DMS153 (cell line): ENCODE data around the gene PABPC3.

ENCODE experiments used
- DNase-seq: peaks from one replicate; lab custom pipeline; 2025; lab: John Stamatoyannopoulos, UW

The PABPC3 gene

DNA sequence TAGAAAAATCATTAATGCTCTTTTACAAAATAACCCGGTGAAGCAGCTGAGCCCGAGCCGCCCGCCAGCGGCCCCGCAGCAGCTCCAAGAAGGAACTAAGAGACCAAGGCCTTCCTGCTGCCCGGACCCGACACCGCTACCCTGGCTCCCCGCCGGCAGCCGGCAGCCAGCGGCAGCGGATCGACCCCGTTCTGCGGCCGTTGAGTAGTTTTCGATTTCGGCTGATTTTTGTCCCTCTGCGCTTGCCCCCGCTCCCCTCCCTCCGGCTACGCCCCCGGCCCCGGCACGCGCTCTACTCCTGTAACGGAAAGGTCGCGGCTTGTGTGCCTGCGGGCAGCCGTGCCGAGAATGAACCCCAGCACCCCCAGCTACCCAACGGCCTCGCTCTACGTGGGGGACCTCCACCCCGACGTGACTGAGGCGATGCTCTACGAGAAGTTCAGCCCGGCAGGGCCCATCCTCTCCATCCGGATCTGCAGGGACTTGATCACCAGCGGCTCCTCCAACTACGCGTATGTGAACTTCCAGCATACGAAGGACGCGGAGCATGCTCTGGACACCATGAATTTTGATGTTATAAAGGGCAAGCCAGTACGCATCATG lies at the start of gene PABPC3:
TSS of gene PABPC3 (plus strand) at position 286 of the 603 bp plus-strand sequence. CDS start at position 349, 63 bp downstream.
- no peak for DNase-seq

- no peak for DNase-seq
These were observed 49.5 kb upstream of the PABPC3 start for GRCh38 chr13:25046274-25046984.

- peak; percentile 2 for DNase-seq
These were observed 48.9 kb upstream of the PABPC3 start for GRCh38 chr13:25046985-25047511.

DNA sequence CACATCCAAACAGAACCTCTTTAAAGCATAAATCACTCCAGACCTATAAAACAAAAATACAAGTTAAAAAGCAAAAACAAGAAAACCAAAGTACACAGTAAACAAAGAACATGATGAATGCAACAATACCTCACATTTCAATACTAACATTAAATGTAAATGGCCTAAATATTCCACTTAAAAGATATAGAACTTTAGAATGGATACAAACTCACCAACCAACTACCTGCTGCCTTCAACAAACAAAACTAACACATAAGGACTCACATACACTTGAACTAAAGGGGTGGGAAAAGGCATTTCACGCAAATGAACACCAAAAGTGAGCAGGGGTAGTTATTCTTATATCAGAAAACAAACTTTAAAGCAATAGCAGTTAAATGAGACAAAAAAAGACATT lies 44.9 kb upstream of the PABPC3 start:
- no peak for DNase-seq

DNA sequence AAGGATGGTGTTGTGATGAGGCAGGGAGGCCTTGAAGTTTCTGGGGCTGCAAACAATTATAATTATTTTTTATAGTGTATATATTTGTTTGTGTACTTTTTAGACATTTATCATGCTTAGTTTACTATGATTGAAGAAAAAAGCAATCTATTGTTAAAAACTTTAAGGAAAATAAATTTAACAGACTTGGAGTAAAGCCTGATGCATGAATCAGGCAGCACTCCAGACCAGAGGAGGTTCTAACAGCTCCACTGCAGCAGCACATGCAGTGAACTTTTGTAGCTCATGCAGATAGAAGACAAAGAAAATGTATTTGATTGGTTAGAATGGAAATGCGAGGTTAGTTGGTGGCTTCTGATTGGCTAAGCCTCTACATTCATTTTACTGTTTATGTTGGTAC lies 36.8 kb upstream of the PABPC3 start:
- no peak for DNase-seq

- no peak for DNase-seq
These were observed 36.0 kb upstream of the PABPC3 start for GRCh38 chr13:25059958-25060357.

- DNase-seq, result no peak
These were observed 33.5 kb upstream of the PABPC3 start for GRCh38 chr13:25062479-25062878.

- DNase-seq, result no peak
These were observed 31.5 kb upstream of the PABPC3 start for GRCh38 chr13:25064396-25064795.

- DNase-seq, result no peak
These were observed 29.8 kb upstream of the PABPC3 start for GRCh38 chr13:25065974-25066770.

DNA sequence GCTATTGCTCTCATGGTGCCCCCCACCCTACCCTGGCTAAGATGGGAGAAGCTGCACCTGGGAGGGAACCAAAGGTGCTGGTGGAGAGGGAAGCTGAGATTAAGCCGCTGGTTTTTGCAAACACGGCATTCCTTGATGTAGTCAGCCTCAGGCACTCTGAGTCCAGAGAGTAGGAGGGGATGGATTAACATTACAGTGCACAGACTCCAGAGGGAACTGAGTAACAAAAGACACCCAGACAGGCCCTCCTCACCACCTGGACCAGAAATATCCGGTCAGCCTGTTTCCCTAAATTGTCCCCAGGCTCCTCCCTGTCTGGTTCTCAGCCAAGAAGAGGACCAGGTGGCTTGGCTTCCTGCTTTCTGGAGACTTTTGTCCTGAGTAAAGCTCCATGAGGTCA lies 28.9 kb upstream of the PABPC3 start:
- peak; percentile 70 for DNase-seq

GRCh38 chr13:25068810-25069209 lies 27.1 kb upstream of the PABPC3 start:
- no peak for DNase-seq

DNA sequence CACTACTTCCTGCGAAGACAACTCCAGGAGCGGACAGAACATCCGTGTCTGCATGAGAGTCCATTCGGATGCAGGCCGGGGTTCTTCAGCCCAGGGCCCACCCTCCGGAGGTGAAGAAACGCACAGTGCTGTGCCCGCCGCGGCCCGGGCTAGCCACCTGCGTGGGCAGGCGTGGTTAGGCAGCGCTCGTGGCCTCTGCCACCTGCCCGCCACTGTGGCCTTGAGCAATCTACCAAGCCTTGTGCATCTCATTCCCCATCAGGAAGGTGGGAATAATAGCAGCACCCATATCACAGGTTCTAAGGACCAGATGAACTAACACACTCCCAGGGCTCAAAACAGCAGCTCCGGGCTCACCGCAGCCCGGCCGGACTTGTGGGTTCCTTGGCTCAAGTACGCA lies 26.7 kb upstream of the PABPC3 start:
- no peak for DNase-seq

- no peak for DNase-seq
These were observed 26.0 kb upstream of the PABPC3 start for GRCh38 chr13:25069911-25070310.

- no peak for DNase-seq
These were observed 15.2 kb upstream of the PABPC3 start for GRCh38 chr13:25080773-25081172.

GRCh38 chr13:25084096-25084495 lies 11.8 kb upstream of the PABPC3 start:
- DNase-seq, result no peak

DNA sequence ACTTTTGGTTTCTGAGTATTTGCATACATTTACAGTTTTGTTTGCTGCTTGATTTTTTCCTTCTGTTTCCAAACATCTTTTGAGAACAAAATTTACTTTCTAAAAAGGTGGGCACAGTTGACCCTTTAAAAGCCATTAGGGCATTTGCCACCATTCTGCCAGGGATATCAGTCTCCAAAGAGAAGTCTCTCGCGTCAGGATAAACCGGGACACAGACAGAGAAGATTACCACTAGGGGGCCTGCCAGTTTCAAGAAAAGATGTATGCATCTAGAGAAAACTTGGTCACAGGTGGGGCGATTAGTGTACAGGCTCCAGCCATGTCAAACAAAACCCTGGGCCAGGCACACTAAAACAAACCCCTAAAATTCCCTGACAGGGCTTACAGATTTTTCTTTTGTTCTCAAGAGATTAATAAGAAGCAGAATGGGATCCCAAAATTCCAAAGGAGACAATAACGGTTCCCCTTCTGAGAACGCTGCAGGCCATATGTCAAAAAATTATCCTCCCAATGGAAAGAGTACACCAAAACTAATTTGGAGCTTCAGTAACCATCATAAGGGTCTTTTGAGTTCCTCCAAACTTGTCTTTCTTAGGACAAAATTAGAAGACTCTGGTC lies 10.7 kb upstream of the PABPC3 start:
- no peak for DNase-seq

GRCh38 chr13:25088562-25089221 lies 7.2 kb upstream of the PABPC3 start:
- no peak for DNase-seq

DNA sequence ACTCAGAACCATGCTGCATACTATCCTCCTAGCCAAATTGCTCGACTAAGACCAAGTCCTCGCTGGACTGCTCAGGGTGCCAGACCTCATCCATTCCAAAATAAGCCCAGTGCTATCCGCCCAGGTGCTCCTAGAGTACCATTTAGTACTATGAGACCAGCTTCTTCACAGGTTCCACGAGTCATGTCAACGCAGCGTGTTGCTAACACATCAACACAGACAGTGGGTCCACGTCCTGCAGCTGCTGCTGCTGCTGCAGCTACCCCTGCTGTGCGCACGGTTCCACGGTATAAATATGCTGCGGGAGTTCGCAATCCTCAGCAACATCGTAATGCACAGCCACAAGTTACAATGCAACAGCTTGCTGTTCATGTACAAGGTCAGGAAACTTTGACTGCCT lies 1.5 kb downstream of the PABPC3 start:
- DNase-seq, result no peak

GRCh38 chr13:25103711-25104110 lies 7.8 kb downstream of the PABPC3 start:
- DNase-seq, result no peak

- DNase-seq, result no peak
These were observed 13.4 kb downstream of the PABPC3 start for GRCh38 chr13:25109341-25109740.

DNA sequence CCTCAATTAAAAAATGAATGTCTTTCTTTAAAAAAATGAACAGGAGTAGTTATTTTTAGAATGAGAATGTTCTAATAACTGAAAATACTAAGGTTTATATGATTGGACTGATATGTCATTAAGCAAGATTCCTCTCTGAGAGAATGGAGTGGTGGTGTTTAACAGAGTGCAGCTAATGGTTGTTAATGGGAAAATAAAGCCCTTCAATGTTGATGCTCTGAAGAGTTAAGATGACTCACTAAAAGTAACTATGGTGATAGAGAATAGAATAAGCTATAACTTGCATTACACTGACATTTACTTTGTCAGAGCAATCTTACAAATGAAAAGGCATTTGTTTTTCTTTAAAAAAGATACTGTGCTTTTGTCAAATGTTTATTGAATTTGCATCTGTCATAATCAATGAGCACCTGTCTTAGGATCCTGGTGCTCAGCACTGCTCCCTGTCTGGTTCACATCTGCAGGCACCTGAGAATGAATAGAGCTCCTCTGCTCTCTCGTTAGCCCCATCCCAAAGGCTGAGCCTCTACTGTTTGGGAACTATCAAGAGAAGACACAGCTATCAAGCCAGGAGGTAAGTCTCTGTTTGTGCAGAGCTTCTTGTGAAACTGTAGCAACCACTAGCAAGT lies 15.1 kb downstream of the PABPC3 start:
- DNase-seq, result peak; percentile 57
